ENCODE results near the gene ZSCAN10.

Gene ZSCAN10

GRCh38 chr16:3112058-3112880 is 13.2 kb upstream of the ZSCAN10 start, which contains the start of gene ZNF205:
Gene ZNF205, plus strand, starts transcription at chr16:3112586. Its CDS starts 845 bp downstream, at chr16:3113431.
- in situ Hi-C loops (cut with MboI; ENCODE audit: low pct_unique_long_range_greater_than_20kb, low sequenced_read_pairs, unreplicated experiment) = no loop called here
- TF ChIP-seq CTCF (IDR thresholded peaks at IDR 0.05; ENCODE audit: extremely low read depth, insufficient read depth, missing control alignments) = no peak
- DNase-seq (ENCODE audit: low spot score) = no peak

GRCh38 chr16:3106205-3106928 is 7.3 kb upstream of the ZSCAN10 start:
- peak; percentile 99 for DNase-seq (ENCODE audit: low spot score)
- TF ChIP-seq CTCF (IDR thresholded peaks at IDR 0.05; ENCODE audit: extremely low read depth, insufficient read depth, missing control alignments) = no peak
- in situ Hi-C loops (cut with MboI; ENCODE audit: low pct_unique_long_range_greater_than_20kb, low sequenced_read_pairs, unreplicated experiment) = no loop called here

GRCh38 chr16:3101841-3102470 is 2.9 kb upstream of the ZSCAN10 start:
- in situ Hi-C loops (cut with MboI; ENCODE audit: low pct_unique_long_range_greater_than_20kb, low sequenced_read_pairs, unreplicated experiment) = no loop called here
- DNase-seq (ENCODE audit: low spot score) = no peak
- TF ChIP-seq CTCF (IDR thresholded peaks at IDR 0.05; ENCODE audit: extremely low read depth, insufficient read depth, missing control alignments) = no peak

- peak; percentile 65 for DNase-seq (ENCODE audit: low spot score)
- in situ Hi-C loops (cut with MboI; ENCODE audit: low pct_unique_long_range_greater_than_20kb, low sequenced_read_pairs, unreplicated experiment) = no loop called here
- TF ChIP-seq CTCF (IDR thresholded peaks at IDR 0.05; ENCODE audit: extremely low read depth, insufficient read depth, missing control alignments) = peak; percentile 61
These were observed 2.1 kb upstream of the ZSCAN10 start for GRCh38 chr16:3101018-3101840.

GRCh38 chr16:3099732-3100499 is 822 bp upstream of the ZSCAN10 start:
- in situ Hi-C loops (cut with MboI; ENCODE audit: low pct_unique_long_range_greater_than_20kb, low sequenced_read_pairs, unreplicated experiment) = no loop called here
- peak; percentile 96 for DNase-seq (ENCODE audit: low spot score)
- TF ChIP-seq CTCF (IDR thresholded peaks at IDR 0.05; ENCODE audit: extremely low read depth, insufficient read depth, missing control alignments) = no peak

All from GM13977 (cell line).